KMS-11 (cell line): ENCODE results near the gene KCNJ5.
A peak's percentile ranks its signal among the peaks of the same experiment; 100 is the strongest.

Source experiments
- H2AFZ ChIP-seq: fragments of 200-600 bp; sonication (generic); 2 replicates; pipeline ENCODE4 v1.6.1; 2016; ENCODE audit warnings: antibody characterized with exemption, mixed run types, low read depth
- H3K27ac ChIP-seq: fragments of 200-600 bp; sonication (generic); 2 replicates; pipeline ENCODE4 v1.6.1; 2016; ENCODE audit warnings: mild to moderate bottlenecking, mixed run types
- H3K27me3 ChIP-seq: fragments of 200-600 bp; sonication (generic); 2 replicates; pipeline ENCODE4 v1.6.1; 2017; ENCODE audit warnings: mild to moderate bottlenecking, low read depth, mixed run types, moderate library complexity; ENCODE audit not compliant: insufficient read depth
- H3K36me3 ChIP-seq: fragments of 200-600 bp; sonication (generic); 2 replicates; pipeline ENCODE4 v1.6.1; 2017; ENCODE audit warnings: mild to moderate bottlenecking, mixed run types; ENCODE audit not compliant: insufficient read depth
- H3K4me1 ChIP-seq: fragments of 200-600 bp; sonication (generic); 2 replicates; pipeline ENCODE4 v1.6.1; 2016; ENCODE audit warnings: mild to moderate bottlenecking, low read depth, mixed run types; ENCODE audit not compliant: poor library complexity, severe bottlenecking
- H3K4me2 ChIP-seq: fragments of 200-600 bp; sonication (generic); 2 replicates; pipeline ENCODE4 v1.7.0; 2016; ENCODE audit warnings: mild to moderate bottlenecking, mixed run types
- H3K4me3 ChIP-seq: fragments of 200-600 bp; sonication (generic); IDR thresholded peaks from 2 replicates; pipeline ENCODE4 v1.6.1; 2017; ENCODE audit warnings: low read depth, low read length, mixed read lengths; ENCODE audit not compliant: insufficient read depth
- H3K79me2 ChIP-seq: fragments of 200-600 bp; sonication (generic); 2 replicates; pipeline ENCODE4 v1.6.1; 2016; ENCODE audit warnings: low read depth, mixed run types; ENCODE audit not compliant: insufficient read depth
- H3K9ac ChIP-seq: fragments of 200-600 bp; sonication (generic); 2 replicates; pipeline ENCODE4 v1.6.1; 2016; ENCODE audit warnings: mild to moderate bottlenecking, mixed run types
- H4K20me1 ChIP-seq: fragments of 200-600 bp; sonication (generic); 2 replicates; pipeline ENCODE4 v1.6.1; 2016; ENCODE audit warnings: mild to moderate bottlenecking, mixed run types; ENCODE audit not compliant: insufficient read depth
- CTCF ChIP-seq: fragments of 200-600 bp; sonication (generic); conservative IDR thresholded peaks from 2 replicates; pipeline ENCODE4 v1.6.1; 2017; ENCODE audit warnings: low read depth, mild to moderate bottlenecking, antibody characterized with exemption, low read length, moderate library complexity, mixed read lengths

Gene KCNJ5

GRCh38 chr11:128854841-128855240, 36.3 kb upstream of the KCNJ5 start:
- Histone ChIP-seq H3K9ac (no peak overlapping the region), H3K36me3 (no peaks in the 10 kb centered on the region), H3K27me3 (no peaks in the 10 kb centered on the region), H3K4me3 (no peak overlapping the region), H3K27ac (no peak overlapping the region), H3K4me1 (peaks cover under 1% of the 10 kb centered on the region), H3K4me2 (no peak overlapping the region), H3K79me2 (no peaks in the 10 kb centered on the region), H2AFZ (no peak overlapping the region), H4K20me1 (no peaks in the 10 kb centered on the region)
- no peak for TF ChIP-seq CTCF

GRCh38 chr11:128856241-128856640, 34.9 kb upstream of the KCNJ5 start:
- H4K20me1 ChIP-seq, result no peaks in the 10 kb centered on the region
- H3K9ac ChIP-seq, result no peak overlapping the region
- H3K27me3 ChIP-seq, result no peaks in the 10 kb centered on the region
- TF ChIP-seq CTCF, result no peak
- H2AFZ ChIP-seq, result no peak overlapping the region
- no peak overlapping the region for H3K27ac ChIP-seq
- H3K36me3 ChIP-seq, result no peaks in the 10 kb centered on the region
- peaks cover 12% of the 10 kb centered on the region for H3K4me1 ChIP-seq
- H3K79me2 ChIP-seq, result no peaks in the 10 kb centered on the region
- H3K4me2 ChIP-seq, result no peak overlapping the region
- no peak overlapping the region for H3K4me3 ChIP-seq

- Histone ChIP-seq H3K4me2 (no peak overlapping the region), H3K27me3 (no peaks in the 10 kb centered on the region), H3K4me3 (no peak overlapping the region), H3K9ac (no peak overlapping the region), H3K4me1 (peaks cover 12% of the 10 kb centered on the region), H3K27ac (no peak overlapping the region), H4K20me1 (no peaks in the 10 kb centered on the region), H3K79me2 (no peaks in the 10 kb centered on the region), H3K36me3 (no peaks in the 10 kb centered on the region), H2AFZ (no peak overlapping the region)
- no peak for TF ChIP-seq CTCF
Observed at GRCh38 chr11:128857341-128857740, 33.8 kb upstream of the KCNJ5 start.

GRCh38 chr11:128859563-128860441, 31.4 kb upstream of the KCNJ5 start:
- H3K27me3 ChIP-seq, result no peaks in the 10 kb centered on the region
- no peaks in the 10 kb centered on the region for H4K20me1 ChIP-seq
- H3K4me3 ChIP-seq, result no peak overlapping the region
- peak overlapping the region; percentile 41; the same call in 1 of the 2 replicates for H2AFZ ChIP-seq
- H3K36me3 ChIP-seq, result no peaks in the 10 kb centered on the region
- H3K27ac ChIP-seq, result no peak overlapping the region
- H3K4me2 ChIP-seq, result no peak overlapping the region; the same call in 1 of the 2 replicates
- H3K4me1 ChIP-seq, result peaks cover 12% of the 10 kb centered on the region
- no peaks in the 10 kb centered on the region for H3K79me2 ChIP-seq
- peak; percentile 82 for TF ChIP-seq CTCF
- H3K9ac ChIP-seq, result no peak overlapping the region
